GM21447 (cell line): Measurements from ENCODE around the gene TSPAN9.

Experiments
- ATAC-seq: cut with Tn5 transposase; IDR thresholded peaks from one replicate; pipeline ENCODE4 v1.9.1; 2021; ENCODE audit not compliant: unreplicated experiment

The TSPAN9 gene

DNA sequence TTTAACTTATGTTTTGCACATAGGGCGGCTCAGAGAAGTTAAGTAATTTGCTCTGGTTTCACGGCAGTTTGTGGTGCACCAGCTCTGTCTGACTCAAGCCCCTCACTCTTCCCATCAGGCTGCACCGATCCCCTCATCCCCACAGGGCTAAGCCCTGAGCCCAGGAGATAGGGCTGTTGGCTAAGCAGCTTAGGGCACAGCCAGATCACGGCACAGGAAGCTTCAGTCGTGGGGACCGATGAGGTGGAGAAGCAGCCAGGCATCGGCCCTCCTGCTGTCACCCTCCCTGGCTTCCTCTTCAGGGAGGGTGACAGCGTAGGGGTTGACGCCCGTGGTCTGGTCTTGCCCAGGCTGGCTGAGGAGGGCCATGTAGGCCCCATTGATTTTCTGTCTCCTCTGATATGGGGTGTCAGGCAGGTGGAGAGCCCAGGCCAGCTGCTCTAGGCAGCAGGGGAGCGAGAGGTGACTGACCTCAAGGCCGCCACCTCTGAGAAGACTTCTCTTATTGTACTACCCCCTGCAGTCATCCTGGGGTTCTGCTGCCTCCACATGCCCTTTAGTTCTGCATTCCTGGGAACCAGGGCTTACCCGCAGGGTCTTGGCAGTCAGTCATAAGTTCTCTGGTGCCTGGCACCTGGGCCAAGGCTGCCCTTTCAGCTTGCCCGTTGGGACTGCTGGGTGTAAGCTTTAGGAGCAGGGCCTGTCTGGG is 166.4 kb downstream of the TSPAN9 start:
- ATAC-seq: no peak

DNA sequence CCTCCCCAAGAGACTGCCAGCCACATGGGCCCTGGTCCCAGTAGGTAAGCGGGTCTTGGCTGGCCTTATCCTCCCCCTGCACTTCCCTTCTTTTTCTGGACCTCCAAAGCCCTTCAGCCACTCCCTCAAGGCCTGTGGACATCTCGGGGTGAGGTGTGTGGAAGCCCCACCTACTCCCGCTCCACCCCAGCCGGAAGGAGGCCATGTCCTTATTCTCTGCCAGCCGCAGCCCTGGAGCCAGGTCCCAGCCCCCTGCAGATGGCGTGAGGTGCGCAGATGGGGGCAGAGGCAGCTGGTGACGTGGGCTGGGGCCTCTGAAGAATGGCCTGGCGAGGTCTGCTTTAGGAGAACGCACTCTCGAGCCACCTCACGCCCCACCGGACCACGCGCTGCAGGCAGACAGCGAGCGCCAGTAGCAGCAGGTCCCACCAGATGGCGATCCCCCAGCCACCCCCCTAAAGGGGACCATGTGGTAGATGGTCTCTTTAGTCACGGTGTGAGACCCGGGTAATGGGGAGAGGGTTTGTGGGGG is 167.1 kb downstream of the TSPAN9 start:
- no peak for ATAC-seq

DNA sequence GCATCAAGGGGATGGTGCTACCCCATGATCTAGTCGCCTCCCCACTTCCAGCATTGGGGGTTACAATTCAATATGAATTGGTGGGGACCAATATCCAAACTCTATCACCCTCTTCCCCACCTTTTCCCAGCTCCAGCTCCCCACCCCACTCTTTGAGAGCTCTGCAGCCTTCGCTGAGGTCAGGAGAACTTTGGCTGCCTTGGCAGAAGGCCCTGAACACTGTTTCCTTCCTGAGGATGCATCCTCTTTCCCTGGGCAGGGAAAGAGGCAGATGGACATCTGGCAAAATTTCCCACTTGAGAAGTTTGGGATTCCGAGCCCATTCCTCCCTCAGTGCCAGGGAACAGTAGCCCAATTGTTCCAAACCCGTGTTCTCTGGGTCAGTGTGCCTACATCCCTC is 169.1 kb downstream of the TSPAN9 start:
- ATAC-seq: no peak

DNA sequence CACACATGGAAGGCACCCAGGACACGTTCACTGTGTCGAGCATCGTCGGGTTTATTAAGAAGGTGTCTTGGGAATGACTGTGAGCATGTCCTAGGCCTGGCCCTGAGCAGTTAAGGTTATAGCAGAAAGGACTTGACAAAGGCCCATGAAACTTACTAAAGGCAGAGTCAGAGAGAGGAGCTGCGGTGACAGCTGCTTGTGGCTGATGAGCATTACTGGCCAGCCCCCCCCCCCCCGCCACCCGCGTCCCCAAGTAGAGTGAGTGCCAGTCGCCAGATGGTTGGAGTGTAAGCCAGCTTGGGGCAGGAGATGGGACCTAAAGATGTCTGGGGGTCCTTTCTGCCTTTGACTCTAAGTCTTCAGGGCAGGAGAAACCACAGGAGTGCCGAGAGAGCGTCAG is 169.9 kb downstream of the TSPAN9 start:
- ATAC-seq: no peak

DNA sequence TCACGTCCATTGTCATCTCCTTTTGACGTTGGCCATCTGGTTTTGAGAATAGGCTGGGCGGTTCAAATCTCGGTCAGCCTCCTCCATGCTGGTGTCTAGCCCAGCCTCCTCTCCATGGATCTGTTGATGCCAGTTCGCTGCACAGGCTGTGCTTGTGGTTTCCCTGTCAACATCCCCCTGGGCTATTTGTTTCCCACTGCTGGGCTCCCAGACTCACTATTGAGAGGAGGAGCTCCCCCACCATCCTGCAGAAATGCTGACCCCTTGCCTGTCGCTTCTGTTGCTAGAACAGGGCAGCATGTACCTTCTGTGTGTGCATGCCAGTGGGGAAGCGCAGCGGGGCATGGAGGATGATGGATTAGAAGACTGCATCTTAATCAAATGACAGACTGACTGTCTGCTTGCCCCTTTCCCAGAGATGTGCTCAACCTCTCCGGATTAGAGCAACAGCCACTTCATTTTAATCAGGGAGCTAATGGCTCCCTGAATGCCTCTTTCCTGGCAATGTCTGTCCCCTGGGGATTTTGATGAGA is 170.5 kb downstream of the TSPAN9 start:
- ATAC-seq: no peak

DNA sequence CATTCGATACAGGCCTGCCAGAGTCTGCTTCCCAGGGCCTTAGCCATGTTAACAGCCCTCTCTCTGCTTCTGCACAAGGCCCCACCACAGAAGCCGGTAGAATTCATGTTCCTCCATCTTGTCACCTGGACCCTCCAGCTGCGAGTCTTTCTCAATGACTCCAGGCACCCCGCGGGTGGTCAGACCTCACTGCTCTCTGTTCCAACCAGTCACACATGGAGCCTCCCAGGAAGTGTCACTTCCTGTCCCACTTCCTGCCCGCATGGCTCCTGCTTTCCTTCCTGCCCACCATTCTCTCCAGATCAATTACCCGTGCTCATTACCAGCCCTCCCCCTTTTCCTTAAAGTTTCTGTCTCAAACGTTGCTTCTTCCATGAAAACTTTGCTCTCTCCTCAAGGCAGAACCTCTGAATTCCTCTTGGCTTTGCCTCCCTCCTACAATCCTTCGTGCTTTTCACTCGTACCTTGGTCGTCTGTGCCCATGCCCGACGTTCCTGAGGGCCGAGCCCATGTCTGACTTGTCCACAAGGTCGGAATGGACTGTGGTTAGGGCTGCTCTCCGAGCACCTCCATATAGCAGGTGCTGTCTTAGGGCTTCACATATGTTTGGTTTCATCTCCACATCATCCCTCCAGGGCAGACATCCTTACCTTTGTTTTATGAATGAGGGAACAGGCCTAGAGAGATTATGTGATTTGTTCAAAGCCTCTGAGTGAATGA is 172.1 kb downstream of the TSPAN9 start:
- ATAC-seq: no peak

DNA sequence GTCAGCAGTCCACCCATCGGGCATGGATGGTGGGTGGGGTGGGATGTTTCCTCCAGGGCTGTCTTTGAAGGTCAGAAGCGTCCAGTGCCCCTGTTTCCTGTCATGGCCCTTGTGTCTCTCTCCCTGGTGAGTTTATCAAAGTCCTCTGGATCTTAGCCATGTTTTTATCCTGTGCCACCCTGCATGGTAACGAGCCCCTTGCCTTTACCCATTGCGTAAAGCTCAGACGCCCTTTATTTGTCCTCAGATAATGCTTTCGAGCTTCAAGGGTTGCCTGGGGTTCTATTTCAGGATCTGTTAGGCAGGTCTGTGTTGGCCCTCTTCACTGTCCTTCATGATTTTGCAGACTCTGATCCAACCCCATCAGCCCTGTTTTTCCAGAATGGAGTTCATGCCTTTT is 172.9 kb downstream of the TSPAN9 start:
- no peak for ATAC-seq

DNA sequence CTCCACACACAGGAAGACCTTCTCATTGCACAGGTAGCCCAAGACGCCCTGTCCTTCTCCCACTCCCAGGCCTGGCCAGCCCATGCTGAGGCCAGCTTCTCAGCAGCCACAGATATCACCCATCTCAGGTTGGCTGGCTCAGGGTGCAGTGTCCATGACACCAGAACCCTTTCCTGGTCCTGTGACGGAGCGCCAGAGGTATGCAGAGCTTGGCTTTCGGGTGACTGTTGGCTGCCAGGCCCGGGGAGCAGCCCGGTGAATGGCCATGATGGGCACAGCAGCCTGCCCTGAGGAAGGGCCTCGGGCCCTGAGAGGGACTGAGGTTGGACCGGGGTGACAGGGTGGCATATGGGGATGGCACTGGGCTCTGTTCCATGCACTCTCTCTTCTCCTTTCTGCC is 173.4 kb downstream of the TSPAN9 start:
- no peak for ATAC-seq

DNA sequence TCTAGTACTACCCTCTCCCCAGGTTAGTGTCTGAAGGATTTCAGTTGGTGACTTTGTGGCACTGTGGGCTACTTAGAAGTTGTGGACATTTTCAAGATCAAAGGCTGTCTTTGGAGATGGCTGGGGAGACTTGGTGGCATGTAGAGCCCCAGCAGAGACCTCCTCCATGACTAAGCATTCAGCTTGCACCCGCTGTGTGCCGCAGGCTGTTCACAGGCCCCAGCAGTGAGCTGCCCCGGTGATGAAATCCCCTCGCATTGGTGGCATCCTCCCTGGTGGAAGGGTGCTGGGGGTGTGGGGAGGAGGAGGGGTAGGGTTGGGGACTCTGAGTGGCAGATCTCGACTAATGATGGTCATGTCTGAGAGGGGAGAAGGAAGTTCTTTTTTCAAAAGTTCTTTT is 173.9 kb downstream of the TSPAN9 start:
- ATAC-seq: no peak

DNA sequence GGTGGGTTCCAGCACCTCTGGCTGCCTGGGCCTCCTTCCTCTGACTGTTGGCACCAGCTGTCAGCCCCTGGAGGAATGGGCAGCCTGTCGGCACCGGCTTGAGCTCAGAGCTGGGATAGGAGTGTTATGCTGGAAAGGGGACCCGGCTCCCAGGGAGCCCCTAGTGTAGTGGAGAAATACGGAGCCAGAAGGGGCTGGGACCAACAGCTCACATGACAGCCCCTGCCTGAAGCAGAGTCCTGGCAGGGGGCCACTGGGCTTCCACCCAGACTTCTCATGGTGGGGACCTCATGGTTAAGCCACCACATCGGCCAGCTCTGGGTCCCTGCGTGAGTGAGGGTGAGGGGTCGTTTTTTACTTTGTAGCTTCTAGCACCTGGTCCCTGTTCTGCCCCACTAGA is 174.5 kb downstream of the TSPAN9 start:
- ATAC-seq: no peak

DNA sequence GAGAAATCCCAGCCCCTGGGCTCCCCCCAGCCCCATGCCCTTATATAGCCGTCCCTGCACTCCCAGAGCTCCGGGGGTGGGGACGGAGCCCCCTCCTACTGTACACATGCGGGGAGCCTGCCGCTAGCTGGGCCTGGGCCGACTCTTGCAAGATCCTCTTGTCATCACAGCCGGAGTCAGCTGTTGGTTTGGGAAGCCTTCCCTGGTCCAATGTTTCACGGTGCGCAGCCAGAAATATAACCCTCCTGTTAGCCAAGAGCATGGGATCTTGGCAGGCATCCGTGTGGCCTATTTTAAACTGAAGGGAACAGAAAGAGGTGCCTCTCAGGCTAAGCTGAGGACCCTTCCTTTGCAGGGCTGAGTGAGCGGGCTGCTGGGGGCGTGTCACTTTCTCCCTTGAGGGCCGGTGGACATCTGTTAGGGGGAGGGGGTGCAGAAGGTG is 175.3 kb downstream of the TSPAN9 start:
- no peak for ATAC-seq

DNA sequence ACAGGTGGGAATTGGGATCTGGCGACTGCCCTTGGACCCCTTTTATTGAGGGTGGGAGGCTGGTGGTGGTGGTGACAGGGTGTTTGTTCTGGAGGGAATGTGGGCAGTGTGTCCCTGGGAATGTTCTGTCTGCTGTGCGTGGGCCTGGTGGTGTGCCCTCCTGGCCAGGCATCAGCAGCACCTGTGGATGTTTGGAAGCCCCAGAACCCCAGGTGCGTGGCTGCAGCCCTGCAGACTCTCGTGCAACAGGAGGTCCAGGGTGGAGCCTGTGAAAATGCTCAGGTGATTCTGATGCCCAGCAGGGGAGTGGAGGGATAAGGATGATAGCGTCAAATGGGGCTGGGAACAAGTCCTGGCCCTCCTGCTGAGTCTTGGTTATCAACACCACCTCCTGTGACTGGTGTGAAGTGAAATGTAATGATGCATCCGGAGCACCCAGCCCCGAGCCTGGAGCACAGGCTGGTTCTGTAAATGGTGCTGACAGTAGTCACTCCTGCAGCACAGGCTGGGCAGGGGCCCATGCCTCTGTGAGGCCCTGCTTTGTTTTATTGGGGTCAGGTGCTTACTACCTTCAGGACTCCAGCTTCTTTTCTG is 176.6 kb downstream of the TSPAN9 start:
- no peak for ATAC-seq

DNA sequence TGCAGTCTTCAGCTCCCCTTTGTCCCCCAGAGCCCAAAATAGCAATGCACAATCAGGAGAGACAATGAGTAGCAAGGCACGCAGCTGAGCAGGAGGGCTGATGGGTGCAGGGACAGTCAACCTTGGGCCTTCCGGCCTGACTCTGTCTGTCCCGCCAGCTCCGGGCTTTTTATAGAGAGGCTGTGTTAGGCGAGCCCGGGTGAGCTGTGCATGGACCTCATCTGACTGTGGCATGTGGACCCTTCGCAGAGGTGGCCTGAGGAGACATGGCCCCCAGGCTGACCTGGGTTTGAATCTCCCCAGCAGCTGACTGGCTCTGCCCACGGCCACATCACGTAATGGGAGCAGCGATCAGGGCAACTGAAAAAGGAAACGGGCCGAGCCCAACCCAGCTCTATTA is 177.9 kb downstream of the TSPAN9 start:
- ATAC-seq: no peak

DNA sequence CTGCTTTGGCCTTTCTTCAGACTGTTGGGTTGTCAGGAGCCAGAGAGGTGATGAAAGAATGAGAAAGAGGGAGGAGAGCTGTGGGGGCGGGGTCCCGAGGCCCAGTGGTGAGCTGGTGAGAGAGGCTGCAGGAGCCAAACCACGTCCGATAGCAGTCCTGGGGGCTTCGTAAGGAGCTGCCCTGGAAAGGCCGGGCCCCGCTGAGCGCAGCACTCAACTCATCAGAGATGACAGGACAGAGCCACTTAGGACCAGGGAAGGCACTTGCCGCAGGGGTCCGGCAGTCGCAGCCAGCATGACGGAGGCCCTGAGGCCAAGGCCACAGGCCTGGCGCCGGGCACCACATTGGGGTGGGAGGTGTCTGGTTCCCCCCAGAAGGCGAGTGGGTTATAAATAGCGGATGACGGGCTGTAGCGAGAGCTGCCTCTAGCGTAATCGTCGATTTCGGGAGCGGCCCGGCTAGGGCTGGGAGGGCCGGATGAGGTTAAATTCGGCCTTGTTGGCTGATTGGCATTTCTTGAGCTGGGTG is 179.0 kb downstream of the TSPAN9 start:
- no peak for ATAC-seq

DNA sequence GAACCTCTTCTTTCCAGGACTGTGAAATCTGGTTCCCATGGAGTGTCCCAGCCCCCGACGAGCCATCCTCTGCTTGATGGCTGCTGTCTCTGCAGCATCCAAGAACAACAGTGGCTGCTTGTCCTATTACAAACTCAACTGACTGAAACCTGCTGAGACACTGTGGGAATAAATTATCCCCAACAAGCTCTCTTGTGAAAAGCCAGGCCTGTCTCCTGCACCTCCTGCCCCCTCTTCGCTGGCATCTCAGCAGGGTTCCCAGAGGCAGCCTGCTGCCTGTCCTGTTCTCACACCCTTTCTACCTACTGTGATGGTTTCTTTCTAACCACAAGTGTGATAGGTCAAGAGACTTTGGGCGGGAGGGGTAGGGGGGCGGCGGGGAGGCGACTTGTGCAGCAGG is 180.2 kb downstream of the TSPAN9 start:
- ATAC-seq: no peak

DNA sequence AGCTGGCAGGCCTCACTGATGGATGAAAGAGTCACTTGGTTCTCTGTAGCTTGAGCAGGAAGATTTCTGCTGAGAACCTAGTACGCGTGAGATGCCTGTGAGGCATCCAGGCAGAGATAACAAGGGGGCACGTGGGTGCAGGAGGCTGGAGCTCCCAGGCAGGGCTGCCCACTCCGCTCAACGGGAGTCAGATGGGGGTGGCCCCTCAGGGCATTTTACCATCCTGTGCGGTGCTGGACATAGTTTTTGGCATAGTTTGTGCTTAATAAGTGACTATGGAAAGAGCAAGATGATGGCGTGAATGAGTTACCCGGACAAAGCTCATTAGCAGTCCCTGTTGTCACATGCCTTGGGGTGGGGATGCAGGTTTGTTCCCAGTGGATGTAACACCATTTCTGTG is 182.8 kb downstream of the TSPAN9 start:
- ATAC-seq: no peak

DNA sequence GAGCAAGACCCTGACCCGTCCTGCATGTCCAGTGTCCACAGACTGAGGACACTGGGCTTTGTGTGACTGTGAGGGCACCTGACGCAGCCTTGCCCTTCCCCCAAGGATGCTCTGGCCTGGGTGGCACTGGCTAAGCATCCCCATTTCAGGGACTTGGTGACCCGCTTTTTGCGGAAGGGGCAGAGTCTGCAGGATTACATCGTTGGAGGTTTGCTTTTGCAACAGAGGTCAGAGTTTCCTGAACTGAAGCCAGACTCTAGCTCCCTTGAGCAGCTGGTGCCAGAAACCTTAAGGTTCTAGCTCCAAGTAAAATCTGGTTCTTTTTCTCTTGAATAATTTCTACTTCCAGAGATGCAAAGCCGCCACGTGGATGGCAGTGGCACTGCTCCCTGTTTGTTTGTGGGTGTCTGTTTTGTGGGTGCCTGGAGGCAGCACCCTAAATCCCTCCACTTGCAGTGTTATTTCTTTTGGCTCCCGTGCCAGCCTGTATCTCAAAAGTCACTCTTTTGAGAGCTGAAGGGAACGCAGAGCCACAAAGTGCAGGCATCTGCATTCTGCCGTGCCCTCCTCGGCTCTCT is 184.7 kb downstream of the TSPAN9 start:
- no peak for ATAC-seq

DNA sequence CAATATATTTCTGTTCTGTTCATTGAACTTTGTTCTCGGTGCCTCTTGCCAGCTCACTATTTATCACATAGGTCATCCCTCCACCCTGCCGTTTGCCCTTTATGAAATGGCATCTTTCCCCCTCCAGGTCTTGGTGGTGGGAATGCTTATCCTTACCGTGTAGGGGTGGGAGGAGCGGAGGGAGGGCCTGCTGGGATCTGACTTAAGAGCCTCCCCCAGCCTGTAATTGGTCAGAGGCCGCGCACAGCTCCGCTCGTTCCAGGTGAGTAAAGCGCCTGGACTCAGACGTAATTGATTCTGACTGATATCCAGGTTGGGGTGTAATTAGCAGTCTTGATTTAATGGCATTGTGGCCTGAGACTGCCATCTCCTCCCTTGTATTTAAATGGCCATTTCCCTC is 185.3 kb downstream of the TSPAN9 start:
- ATAC-seq: no peak

DNA sequence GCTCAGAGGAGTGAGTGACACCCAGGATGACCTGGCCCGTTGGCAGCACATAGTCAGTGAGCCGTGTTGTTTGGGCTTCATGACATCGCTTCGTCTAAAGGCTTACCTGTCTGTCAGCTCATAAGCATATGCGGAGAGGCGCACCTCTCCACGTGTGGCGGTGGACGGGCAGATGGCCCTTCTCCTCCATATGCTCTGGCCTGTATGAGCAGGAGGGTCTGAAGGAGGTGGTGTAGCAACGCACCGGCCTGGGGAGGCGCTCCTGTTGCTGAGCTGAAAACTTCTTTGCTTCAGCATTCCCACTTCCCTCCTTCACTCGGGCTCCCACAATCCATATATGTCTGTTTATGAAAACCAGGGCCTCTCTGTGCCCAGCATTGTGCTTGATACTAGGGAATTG is 186.1 kb downstream of the TSPAN9 start:
- no peak for ATAC-seq

DNA sequence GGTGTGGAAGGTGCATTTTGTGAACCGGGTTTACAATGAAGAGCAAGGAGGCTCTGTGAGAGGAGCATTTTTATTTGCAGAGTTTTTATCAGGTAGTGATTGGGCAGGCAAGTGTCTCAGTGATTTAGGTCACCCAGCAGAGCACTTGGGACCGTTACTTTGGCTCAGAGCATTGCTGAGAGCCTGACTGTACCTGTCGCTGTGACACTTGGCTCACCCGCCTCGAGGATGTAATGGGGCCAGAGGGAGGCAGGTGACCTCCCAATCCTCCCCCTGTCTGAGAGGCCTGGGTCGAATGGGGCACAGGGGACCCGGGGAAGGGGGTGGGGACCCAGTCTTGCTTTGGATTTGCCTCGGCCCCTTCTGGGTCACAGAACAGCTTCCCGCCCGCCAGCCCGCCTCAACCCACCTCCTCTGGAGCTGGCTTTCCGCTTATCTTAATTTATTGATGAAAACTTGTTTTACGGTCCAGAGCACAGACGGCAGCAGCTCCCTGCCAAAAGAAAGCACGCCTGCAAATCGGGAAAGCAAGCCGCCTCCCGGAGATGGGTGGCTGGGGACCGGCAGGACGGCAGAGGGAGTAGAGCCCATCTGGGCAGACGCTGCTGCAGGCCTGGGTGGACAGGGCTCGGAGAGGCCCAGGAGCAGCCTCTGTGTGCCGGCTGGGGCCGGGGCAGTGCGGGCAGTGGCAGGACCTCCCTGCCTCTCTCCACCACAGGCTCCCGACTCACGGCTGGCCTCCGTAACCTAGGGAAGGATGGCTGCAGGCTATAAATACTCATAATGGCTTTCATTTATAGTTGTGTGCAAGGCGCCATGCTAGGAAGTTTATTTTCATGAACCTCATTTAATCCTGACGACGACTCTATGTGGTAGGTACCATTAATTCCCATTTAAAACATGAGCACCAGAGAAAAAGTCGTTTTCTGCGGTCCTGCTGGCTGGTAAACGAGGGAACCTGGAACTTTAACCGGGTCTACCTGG is 187.1 kb downstream of the TSPAN9 start:
- no peak for ATAC-seq
